DOHH2 (cell line): ENCODE measurements around the gene DUSP3.

ENCODE experiments used
- H3F3A ChIP-seq: fragments of 200-600 bp; sonication (generic), shearing (Covaris generic); 2 replicates; pipeline ENCODE4 v1.6.0; 2016; ENCODE audit warnings: antibody characterized with exemption, mild to moderate bottlenecking; ENCODE audit not compliant: control insufficient read depth, insufficient read depth
- H3K27ac ChIP-seq: fragments of 200-600 bp; sonication (generic); 2 replicates; pipeline ENCODE4 v1.5.1; 2014; ENCODE audit warnings: low read depth, mild to moderate bottlenecking, low read length, moderate library complexity
- H3K27me3 ChIP-seq: fragments of 200-600 bp; sonication (generic); 2 replicates; pipeline ENCODE4 v1.6.1; 2014; ENCODE audit warnings: mild to moderate bottlenecking, low read length, mixed read lengths; ENCODE audit not compliant: control insufficient read depth
- H3K36me3 ChIP-seq: fragments of 200-600 bp; sonication (generic); 2 replicates; pipeline ENCODE4 v1.6.1; 2014; ENCODE audit warnings: mild to moderate bottlenecking, low read length, moderate library complexity, mixed read lengths; ENCODE audit not compliant: control insufficient read depth
- H3K4me1 ChIP-seq: fragments of 200-600 bp; sonication (generic); 2 replicates; pipeline ENCODE4 v1.6.1; 2014; ENCODE audit warnings: mild to moderate bottlenecking, low read length, mixed read lengths; ENCODE audit not compliant: control insufficient read depth
- H3K4me2 ChIP-seq: fragments of 200-600 bp; sonication (generic); 2 replicates; pipeline ENCODE4 v1.6.0; 2014; ENCODE audit warnings: mild to moderate bottlenecking, low read length, moderate library complexity
- H3K4me3 ChIP-seq: fragments of 200-600 bp; sonication (generic); 2 replicates; pipeline ENCODE4 v1.5.1; 2014; ENCODE audit warnings: mild to moderate bottlenecking, low read length, mixed read lengths
- H3K79me2 ChIP-seq: fragments of 200-600 bp; sonication (generic); 2 replicates; pipeline ENCODE4 v1.6.1; 2014; ENCODE audit warnings: mild to moderate bottlenecking, low read length, mixed read lengths; ENCODE audit not compliant: control insufficient read depth
- H3K9me2 ChIP-seq: fragments of 200-600 bp; sonication (generic); replicated peaks from 2 replicates; pipeline ENCODE4 v1.6.1; 2014; ENCODE audit warnings: mild to moderate bottlenecking, low read length, mixed read lengths; ENCODE audit not compliant: control insufficient read depth
- H3K9me3 ChIP-seq: fragments of 200-600 bp; sonication (generic); 2 replicates; pipeline ENCODE4 v1.6.1; 2014; ENCODE audit warnings: antibody characterized with exemption, low read length, mixed read lengths; ENCODE audit not compliant: control insufficient read depth, insufficient read depth
- H4K20me1 ChIP-seq: fragments of 200-600 bp; sonication (generic); 2 replicates; pipeline ENCODE4 v1.6.0; 2014; ENCODE audit warnings: low read depth, mild to moderate bottlenecking, antibody characterized with exemption, low read length, moderate library complexity; ENCODE audit not compliant: control insufficient read depth, insufficient read depth
- CTCF ChIP-seq: fragments of 200-600 bp; sonication (generic); IDR thresholded peaks from one replicate; pipeline ENCODE4 v1.5.1; 2014; ENCODE audit warnings: antibody characterized with exemption, mild to moderate bottlenecking, low read depth, low read length; ENCODE audit not compliant: poor library complexity, severe bottlenecking
- EZH2phosphoT487 ChIP-seq: fragments of 200-600 bp; sonication (generic); IDR thresholded peaks from 2 replicates; pipeline ENCODE4 v1.6.1; 2017; ENCODE audit warnings: borderline replicate concordance, mild to moderate bottlenecking, antibody characterized with exemption, low read length, moderate library complexity, mixed read lengths

DUSP3 gene

GRCh38 chr17:43741636-43742035 is 37.1 kb downstream of the DUSP3 start:
- Histone ChIP-seq H3K79me2 (no peaks in the 10 kb centered on the region), H3K27me3 (peaks cover 12% of the 10 kb centered on the region; the same call in 1 of the 2 replicates), H3F3A (no peaks in the 10 kb centered on the region), H4K20me1 (no peaks in the 10 kb centered on the region), H3K36me3 (no peaks in the 10 kb centered on the region), H3K9me3 (no peaks in the 10 kb centered on the region), H3K4me3 (no peak overlapping the region), H3K9me2 (no peaks in the 10 kb centered on the region), H3K27ac (no peak overlapping the region), H3K4me2 (no peak overlapping the region), H3K4me1 (no peaks in the 10 kb centered on the region)
- TF ChIP-seq EZH2phosphoT487 = no peak
- TF ChIP-seq CTCF = no peak

GRCh38 chr17:43740541-43740940 is 38.2 kb downstream of the DUSP3 start:
- TF ChIP-seq EZH2phosphoT487 = no peak
- TF ChIP-seq CTCF = no peak
- H3F3A ChIP-seq = no peaks in the 10 kb centered on the region
- no peaks in the 10 kb centered on the region for H4K20me1 ChIP-seq
- H3K36me3 ChIP-seq = no peaks in the 10 kb centered on the region
- no peaks in the 10 kb centered on the region for H3K79me2 ChIP-seq
- H3K27ac ChIP-seq = no peak overlapping the region
- H3K9me2 ChIP-seq = no peaks in the 10 kb centered on the region
- H3K9me3 ChIP-seq = no peaks in the 10 kb centered on the region
- H3K27me3 ChIP-seq = peaks cover 5% of the 10 kb centered on the region; the same call in 1 of the 2 replicates
- no peak overlapping the region for H3K4me3 ChIP-seq
- no peak overlapping the region for H3K4me2 ChIP-seq
- no peaks in the 10 kb centered on the region for H3K4me1 ChIP-seq

- H3K79me2 ChIP-seq = no peaks in the 10 kb centered on the region
- H3F3A ChIP-seq = no peaks in the 10 kb centered on the region
- H3K27ac ChIP-seq = no peak overlapping the region
- no peaks in the 10 kb centered on the region for H3K36me3 ChIP-seq
- H3K4me1 ChIP-seq = no peaks in the 10 kb centered on the region
- H4K20me1 ChIP-seq = no peaks in the 10 kb centered on the region
- H3K4me2 ChIP-seq = no peak overlapping the region
- H3K9me3 ChIP-seq = no peaks in the 10 kb centered on the region
- TF ChIP-seq CTCF (no peak), EZH2phosphoT487 (no peak)
- no peaks in the 10 kb centered on the region for H3K9me2 ChIP-seq
- H3K4me3 ChIP-seq = no peak overlapping the region
- H3K27me3 ChIP-seq = peaks cover 3% of the 10 kb centered on the region; the same call in 1 of the 2 replicates
These were observed 41.1 kb downstream of the DUSP3 start for GRCh38 chr17:43737722-43738121.

- H3K27ac ChIP-seq = no peak overlapping the region
- no peak overlapping the region for H3K4me2 ChIP-seq
- TF ChIP-seq EZH2phosphoT487 (no peak), CTCF (no peak)
- H3K4me1 ChIP-seq = no peaks in the 10 kb centered on the region
- no peak overlapping the region for H3K4me3 ChIP-seq
- H3F3A ChIP-seq = no peaks in the 10 kb centered on the region
- H4K20me1 ChIP-seq = no peaks in the 10 kb centered on the region
- H3K79me2 ChIP-seq = no peaks in the 10 kb centered on the region
- H3K27me3 ChIP-seq = peaks cover 3% of the 10 kb centered on the region; the same call in 1 of the 2 replicates
- H3K9me2 ChIP-seq = no peaks in the 10 kb centered on the region
- H3K9me3 ChIP-seq = no peaks in the 10 kb centered on the region
- H3K36me3 ChIP-seq = no peaks in the 10 kb centered on the region
These were observed 42.4 kb downstream of the DUSP3 start for GRCh38 chr17:43736389-43736788.
